HG02642 (cell line): ENCODE measurements around the gene HEATR3.
A peak's percentile ranks its signal among the peaks of the same experiment; 100 is the strongest.
"Not testable (repeated sequence)": the region's sequence is repeated elsewhere in the genome, so short reads cannot be mapped to it uniquely, and the experiment has no call there.

ENCODE experiments used
- ATAC-seq: cut with Tn5 transposase; IDR thresholded peaks from one replicate; pipeline ENCODE4 v1.9.1; 2021; ENCODE audit warnings: mild to moderate bottlenecking; ENCODE audit not compliant: unreplicated experiment, poor library complexity

Gene HEATR3

DNA sequence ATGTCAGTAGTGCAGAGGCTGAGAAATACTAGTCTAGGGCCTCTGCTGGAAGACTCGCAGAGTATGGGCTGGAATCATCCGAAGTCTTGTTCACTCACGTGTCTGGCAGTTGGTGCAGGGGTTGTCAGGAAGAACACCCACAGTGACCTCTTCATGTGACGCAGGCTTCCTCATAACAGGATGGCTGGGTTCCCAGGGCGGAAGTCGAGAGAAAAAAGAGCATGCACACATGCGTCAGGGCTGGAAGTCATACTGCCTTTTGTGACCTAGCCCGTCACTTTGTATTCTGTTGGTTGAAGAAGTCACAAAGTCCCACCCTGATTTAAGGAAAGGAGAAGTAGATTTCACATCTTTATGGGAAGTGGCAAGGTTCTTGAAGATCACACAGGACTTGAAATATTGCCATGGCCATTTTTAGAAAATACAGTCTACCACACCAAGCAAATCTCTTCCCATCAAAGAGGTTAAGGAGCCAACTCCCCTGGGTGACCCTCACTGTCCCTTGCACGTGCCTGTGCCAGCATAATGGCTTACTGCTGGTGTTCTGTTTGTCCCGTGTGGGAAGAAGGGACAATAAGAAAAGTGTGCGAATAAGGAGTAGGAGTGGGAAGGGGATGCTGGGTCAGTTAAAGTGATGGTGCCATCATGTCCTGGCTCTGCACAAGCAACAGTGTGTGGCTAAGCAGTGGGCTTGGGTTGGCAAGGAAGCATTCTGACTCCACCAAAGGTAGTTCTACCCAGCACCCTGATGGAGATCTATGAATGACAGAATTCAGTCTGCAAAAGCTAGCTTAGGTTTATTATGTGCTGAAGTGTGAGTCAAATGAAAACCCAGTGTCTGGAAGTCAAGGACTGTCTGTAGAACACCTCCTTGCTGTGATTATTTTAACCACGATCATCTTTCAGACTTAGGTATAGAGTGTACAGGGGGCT lies 28.1 kb downstream of the HEATR3 start:
- ATAC-seq = no peak

DNA sequence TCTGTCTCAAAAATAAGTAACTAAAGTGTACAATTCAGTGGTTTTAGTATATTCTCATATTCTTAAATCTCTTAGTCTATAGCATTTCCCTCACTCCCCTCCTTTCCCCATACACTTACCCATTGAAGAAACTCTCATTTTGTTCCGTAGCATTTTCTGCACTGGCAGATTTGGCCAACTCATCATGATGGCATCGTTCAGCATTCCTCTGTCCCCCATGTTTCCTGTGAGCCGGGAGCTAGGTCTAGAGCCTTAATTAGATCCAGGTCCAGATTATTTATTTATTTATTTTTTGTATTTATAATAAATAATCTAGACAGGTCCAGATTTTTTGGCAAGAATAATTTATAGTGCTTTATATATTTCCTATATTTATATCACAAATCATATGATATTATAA lies 31.0 kb downstream of the HEATR3 start:
- ATAC-seq = no peak

DNA sequence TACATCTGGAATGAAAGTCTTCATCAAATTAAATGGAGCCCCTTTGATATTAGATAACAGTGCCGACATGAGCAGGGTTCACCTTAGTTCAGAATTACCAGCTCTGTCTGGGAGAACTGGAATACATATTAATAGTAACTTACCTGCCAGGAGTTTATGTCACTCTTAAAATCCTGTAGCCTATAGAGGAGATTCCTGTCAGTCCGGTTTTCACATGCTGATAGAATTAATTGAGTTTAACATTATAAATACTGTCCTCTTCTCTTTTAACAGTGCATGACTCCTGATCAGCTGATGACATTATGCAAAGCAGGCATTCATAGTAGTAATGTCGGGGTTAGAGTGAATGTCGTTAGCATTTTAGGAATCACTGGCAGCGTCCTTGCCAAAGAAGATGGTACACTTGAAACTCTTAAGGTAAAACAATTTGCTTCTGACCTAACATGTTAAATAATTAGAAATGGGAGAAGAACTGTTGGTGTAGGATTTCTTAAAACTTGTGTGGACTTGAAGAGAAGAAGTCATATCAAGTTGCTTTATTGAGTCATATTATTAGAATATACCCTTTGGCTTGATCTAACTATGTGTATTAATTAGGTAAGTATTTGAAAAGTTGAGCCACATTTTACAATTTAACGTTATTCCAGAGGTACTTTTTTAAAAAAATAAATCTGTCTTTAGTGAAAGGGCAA lies 34.3 kb downstream of the HEATR3 start:
- ATAC-seq = no peak

DNA sequence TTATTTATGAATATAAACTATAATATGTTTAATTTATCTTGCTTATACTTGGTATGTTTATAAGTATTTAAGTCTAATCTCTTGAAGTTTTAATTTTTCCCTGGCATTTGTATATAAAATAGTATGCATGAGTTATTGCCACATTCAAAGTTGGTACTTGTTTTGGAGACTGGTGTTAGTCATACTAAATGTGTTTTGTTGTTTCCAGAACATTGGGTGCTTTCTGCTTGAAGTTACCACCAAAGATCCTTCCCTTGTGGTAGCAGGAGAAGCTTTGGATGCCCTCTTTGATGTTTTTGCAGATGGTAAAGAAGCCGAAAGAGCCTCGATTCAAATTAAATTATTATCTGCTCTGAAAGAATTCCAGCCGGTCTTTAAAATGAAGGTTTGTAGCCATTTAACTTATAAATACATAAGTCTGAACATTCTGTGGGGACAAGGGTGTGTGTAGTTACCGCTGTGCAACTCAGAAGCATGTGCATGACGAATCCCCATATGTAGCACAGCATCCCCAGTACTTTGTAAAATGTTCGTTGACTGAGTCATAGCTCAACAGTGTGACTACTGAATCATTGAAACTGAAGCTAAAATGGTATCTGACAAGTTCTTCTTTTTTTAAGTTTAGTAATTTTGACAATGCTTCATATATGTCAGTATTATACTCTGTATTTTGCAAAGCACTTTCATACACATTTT lies 36.4 kb downstream of the HEATR3 start:
- ATAC-seq = no peak

DNA sequence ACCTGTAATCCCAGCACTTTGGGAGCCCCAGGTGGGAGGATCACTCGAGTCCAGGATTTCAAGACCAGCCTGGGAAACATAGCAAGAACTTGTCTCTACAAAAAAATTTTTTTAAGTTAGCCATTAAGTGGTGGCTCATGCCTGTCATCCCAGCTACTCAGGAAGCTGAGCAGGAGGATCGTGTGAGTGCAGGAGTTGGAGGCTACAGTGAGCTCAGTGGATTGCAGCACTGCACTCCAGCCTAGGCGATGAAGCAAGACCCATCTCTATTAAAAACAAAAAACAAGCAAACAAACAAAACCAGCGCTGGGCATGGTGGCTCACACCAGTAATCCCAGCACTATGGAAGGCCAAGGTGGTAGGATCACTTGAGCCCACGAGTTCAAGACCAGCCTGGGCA lies 38.0 kb downstream of the HEATR3 start:
- ATAC-seq = no peak

DNA sequence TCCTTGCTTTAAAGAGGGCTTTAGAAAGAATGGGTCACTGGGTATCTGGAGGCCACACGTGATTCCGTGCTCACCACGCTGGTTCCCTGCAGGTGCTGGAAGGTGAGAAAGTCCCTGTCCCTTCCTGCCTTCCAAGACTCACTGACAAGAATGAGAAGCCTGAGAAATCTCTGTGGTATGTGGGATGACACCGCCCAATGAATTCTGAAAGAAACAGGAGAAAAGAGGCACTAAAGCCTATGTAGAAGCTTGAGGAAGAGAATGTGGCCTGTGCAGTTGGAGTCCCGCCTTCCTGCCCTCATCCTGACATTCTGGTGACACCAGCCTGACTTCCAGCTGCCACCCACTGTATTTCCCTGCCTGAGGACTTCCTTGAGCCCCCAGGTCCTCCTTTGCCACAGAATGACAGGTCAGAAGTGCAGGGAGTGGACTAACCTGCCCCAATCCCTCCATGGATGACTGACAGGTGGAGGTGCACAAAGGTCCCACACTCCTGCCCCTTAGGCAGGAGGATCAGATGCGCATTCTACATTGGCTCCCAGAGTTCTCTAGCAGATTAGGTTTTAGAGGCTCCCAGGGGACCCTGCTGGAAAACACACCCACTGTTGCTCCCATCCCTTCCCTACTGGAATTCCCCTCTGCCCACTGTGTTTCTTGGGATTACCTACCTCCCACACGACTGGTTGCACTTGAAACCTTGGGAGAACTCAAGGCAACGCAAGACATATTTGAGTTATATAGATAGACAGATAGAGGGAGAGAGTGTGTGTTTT lies 48.8 kb downstream of the HEATR3 start:
- no peak for ATAC-seq

DNA sequence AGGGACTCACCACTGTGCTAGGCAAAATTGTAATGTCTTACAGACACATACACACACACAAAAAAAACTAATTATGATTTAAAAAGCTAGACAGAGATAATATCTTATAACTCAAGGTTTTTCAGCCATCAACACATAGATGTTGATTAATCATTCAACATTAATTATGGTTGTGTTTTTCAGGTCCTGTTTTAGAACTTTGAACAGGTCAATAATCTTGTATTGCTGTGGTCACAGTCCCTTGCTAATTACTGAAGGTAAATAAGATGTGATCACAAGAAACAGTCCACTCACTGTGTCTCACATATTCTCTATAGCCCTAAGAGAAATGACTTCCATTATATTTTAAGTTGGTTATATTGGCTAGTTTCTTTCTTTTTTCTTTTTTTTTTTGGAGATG lies 54.9 kb downstream of the HEATR3 start:
- no peak for ATAC-seq

DNA sequence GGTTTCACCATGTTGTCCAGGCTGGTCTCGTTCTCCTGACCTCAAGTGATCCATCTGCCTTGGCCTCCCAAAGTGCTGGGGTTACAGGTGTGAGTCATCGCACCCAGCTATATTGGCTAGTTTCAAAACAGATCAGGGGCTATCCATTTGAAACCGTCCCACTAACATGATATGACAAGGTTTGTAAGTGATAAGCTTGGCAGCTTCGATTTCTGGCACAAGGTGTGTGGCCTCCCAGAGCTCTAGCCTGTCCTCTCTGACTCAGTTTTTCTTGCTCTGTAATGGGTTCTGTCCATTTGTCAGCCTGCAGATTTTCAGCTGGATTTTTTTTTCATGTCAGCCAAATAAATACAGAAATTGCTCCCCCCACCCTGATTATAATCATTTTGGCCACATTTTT lies 55.5 kb downstream of the HEATR3 start:
- ATAC-seq = no peak

DNA sequence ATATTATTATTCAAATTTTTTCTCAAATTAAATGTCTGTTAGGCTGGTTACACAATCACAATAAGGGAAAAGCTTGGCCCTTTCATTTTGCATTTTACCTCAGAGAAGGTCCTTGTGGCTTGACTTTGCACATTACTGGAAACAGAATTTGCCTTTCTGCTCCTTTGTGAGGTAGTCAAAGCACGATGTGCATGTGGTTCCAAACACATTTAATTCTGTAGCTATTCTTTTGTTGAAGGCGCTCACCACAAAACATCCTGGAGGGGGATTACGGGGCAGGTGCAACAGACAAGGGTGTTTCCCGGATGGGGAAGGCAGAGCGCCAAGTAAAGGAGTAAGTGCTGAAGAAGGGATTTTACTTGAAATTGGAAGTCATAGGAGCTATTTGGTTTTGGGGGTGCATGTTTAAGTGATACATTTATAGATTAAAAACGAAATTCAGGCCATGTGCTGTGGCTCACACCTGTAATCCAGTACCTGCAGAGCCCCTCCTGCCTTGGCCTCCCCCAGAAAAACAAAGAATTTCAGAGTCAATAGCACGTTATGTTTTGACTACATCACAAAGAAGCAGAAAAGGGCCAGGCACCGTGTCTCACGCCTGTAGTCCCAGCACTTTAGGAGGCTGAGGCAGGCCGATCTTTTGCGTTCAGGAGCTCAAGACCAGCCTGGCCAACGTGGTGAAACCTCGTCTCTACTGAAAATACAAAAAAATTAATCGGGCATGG lies 56.1 kb downstream of the HEATR3 start:
- peak; percentile 62 for ATAC-seq

DNA sequence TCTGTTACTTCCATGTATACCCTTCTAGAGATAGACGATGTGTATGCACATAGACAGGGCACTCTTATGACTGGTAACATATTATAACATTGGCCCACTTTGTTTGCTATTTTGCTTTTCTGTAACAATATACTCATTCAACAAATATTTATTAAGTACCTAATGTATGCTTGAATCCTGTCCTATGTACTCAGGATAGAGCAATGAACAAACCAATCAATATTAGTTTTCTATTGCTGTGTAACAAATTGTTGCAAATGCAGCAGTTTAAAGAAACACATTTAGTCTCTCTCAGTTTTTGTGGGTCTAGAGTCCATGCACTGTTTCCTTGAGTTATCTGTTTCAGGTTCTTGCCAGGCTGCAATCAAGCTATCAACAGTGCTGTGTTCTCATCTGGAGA lies 57.6 kb downstream of the HEATR3 start:
- ATAC-seq = no peak

DNA sequence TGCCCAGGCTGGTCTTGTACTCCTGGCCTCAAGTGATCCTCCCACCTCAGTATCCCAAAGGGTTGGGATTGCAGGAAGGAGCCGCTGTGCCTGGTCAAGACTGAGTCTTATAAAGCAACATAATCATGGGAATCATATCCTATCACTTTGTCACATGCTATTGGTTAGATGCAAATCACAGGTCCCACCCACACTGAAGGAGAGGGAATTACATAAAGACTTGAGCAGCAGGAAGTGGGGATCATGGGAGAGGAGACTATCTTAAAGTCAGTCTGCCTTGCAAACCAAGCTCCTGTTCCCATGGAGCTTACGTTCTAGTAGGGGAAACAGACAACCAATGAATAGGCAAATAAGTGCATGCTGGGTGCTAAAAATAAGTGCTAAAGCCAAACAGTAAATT lies 59.0 kb downstream of the HEATR3 start:
- ATAC-seq = no peak

DNA sequence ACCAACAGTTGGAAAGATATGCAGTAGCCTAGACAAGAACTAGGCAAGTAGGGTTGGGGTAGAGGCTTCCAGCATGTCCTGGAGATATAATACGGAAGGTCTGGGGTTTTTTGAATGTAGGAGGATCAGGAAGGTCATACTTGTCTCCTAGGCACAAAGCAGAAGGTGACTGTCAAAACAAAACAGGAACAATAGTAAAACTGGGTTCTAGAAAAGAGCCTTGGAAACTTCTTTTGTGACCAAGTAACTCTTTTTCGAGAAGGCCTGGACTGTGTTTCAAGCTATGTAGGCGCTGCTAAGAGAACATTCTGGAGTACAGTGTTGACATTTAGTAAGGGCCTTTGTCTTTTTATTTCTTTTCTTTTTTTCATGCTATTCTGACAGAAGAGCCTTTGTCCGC lies 60.4 kb downstream of the HEATR3 start:
- ATAC-seq = no peak

DNA sequence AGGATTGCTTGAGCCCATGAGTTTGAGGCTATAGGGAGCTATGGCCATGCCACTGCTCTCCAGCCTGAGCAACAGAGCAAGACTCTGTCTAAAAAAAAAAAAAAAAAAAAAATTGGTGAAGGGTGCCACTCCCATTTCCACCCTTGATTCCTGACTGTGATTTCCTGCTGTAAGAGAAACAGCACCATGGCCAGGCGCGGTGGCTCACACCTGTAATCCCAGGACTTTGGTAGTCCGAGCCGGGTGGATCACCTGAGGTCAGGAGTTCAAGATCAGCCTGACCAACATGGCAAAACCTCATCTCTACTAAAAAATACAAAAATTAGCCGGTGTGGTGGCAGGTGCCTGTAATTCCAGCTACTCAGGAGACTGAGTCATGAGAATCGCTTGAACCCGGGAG lies 66.8 kb downstream of the HEATR3 start:
- ATAC-seq = not testable (repeated sequence)

DNA sequence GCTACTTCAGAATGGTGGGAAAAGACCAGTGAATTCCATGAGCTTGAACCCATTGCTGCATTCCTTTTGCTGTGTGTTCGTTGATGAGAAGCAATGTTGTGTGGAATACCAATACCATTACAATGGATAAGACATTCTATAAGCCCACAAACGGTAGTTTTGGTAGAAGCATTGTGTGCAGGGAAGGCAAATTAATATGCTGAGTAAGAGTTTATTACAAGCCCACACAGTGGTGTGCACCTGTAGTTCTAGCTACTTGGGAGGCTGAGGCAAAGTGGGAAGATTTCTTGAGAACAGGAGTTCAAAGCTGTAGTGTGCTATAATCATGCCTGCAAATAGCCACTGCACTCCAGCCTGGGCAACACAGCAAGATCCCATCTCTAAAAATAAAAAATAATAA lies 67.4 kb downstream of the HEATR3 start:
- no peak for ATAC-seq

DNA sequence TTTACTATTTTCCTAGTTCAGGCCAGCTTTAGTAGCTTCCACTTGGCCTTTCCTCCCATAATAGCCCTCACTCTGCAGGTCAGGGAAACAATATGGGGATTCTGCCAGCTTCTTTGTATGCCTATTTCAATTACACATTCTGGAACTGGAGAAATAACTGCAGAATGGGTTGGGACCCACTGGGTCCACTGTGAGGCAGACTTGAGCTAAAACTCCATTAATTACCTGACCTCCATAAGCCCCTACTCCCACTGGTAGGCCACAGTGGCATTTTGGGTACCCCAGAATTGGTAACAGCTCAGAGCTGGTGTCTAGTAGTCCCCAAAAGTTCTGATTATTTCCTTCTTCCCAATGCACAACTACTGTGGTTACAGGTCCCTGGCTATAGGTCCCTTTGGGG lies 70.6 kb downstream of the HEATR3 start:
- ATAC-seq = no peak

DNA sequence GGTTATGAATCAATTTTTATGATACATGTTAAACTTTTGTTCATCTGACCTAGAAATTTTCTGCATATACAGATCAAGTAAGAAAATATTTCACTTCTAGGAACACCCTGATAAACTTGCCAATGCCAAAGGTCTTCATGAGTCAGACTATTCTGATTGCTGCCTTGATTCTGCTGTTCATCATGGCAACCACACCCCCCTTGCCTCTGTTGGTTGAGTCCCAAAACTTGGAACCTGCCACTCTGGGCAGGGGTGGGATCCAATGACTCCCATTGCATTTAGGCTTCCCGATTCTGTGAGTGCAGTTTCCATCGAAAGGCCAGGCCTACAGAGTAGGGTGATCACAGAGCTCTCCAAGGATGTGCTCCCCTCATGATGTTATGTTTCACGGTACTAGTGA lies 71.5 kb downstream of the HEATR3 start:
- ATAC-seq = no peak

DNA sequence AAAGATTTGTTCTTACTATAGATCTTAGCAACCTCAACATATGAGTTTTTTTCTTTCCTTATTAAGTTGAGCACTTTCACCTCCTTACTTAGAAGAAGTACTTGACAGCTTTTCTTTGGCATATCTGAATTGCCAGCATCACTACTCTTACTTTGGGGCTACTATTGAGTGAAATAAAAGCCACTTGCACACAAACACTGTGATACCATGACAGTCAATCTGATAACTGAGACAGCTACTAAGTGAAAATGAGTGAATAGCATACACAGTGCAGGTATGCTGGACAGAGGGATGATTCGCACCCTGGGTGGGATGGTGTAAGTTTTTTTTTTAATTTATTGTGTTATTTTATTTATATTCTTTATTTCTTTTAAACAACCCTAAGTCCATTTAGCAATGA lies 73.8 kb downstream of the HEATR3 start:
- no peak for ATAC-seq

DNA sequence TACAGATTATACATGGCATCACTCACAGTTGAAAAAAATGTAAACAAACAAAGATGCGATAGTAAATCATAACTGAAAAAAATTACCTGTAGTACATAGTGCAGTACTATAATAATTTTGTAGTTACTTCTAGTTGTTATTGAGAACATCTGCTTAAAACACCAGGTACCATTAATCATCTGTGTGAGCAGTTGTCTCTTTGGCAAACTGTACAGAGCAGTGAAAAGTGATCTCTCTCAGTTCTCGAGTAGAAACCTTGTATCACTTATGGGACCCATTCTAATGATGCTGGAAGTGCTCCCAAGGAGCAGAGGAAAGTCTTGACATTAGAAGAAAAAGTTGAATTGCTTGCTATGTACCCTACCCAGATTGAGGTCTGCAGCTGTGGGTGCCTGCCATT lies 78.4 kb downstream of the HEATR3 start:
- no peak for ATAC-seq

DNA sequence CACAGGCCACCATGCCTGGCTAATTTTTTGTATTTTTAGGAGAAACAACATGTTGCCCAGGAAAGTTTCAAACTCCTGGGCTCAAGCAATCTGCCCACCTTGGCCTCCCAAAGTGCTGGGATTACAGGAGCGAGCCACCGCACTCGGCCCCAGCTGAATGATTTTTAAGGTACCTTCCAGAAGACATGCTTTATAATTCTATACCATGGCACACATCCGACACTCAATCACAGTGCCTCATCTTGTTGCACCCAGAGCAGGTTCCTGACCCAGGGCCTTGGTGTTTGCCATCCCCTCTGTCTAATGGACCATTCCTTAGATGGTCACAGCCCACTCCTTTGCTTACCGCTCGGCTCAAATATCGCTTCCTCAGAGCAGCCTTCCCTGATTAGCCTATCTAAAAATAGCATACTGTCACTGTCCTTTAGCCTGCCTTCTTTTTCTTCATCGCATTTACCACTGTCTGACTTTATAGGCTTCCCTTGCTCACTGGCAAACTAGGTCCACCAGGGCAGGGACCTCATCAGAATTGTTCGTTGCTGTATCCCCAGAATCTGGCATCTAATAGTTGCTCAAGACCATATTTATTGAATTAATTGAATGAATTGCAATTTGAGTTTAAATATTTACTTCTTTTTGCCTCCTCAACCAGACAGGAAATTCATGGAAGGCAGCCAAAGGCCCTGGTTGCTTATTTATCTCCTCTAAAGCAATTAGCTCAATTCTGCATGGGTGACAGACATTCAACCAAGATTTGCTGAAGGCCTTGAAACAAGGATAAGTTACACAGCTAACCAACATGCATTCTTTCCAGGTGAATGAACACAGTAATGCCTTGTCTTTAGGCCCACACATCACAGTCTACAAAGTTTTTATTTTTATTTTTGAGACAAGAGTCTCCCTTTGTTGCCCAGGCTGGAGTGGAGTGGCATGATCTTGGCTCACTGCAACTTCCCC lies 81.0 kb downstream of the HEATR3 start:
- no peak for ATAC-seq
